CD4-positive, alpha-beta memory T cell (primary cell): ENCODE data around the gene INSYN2B. TPM values are rescaled to one million over a fixed set of nuclear protein-coding genes. Genes with fewer than 3 reads are reported as not detected.
"Not testable (repeated sequence)": the region's sequence is repeated elsewhere in the genome, so short reads cannot be mapped to it uniquely, and the experiment has no call there.

Source experiments
- CTCF ChIA-PET: fragments of 350-600 bp; sonication (Branson Sonifier 250); formaldehyde crosslinking; loops from one replicate; lab custom pipeline; 2021; ENCODE audit warnings: inconsistent platforms; ENCODE audit not compliant: partially characterized antibody; lab: Charles Lee
- POLR2A ChIA-PET: fragments of 350-600 bp; sonication (Branson Sonifier 250); formaldehyde crosslinking; loops from one replicate; lab custom pipeline; 2021; ENCODE audit not compliant: partially characterized antibody; lab: Charles Lee
- DNase-seq, 5 donors: peaks; one replicate each; pipeline versions ENCODE4 v3.0.0 to v3.0.0-alpha.2; 2020 to 2022; ENCODE audit warnings: mixed read lengths in 1 of 5
- H3K27ac ChIP-seq: one replicate; pipeline ENCODE4 v1.7.0; 2013; ENCODE audit warnings: low read depth, low read length
- H3K27me3 ChIP-seq: 2 replicates; pipeline ENCODE4 v1.7.0; 2013; ENCODE audit warnings: mild to moderate bottlenecking, low read length, moderate library complexity; ENCODE audit not compliant: insufficient read depth
- H3K36me3 ChIP-seq: 2 replicates; pipeline ENCODE4 v1.7.0; 2013; ENCODE audit warnings: mild to moderate bottlenecking, low read length, moderate library complexity; ENCODE audit not compliant: insufficient read depth
- H3K4me1 ChIP-seq: 2 replicates; pipeline ENCODE4 v1.7.0; 2013; ENCODE audit warnings: mild to moderate bottlenecking, low read length, moderate library complexity; ENCODE audit not compliant: insufficient read depth
- H3K4me3 ChIP-seq, 2 donors: one replicate each; pipeline ENCODE4 v1.7.0; 2013; ENCODE audit warnings: low read length in 2 of 2, mild to moderate bottlenecking in 1 of 2
- H3K9me3 ChIP-seq, 2 donors: one replicate each; pipeline ENCODE4 v1.7.0; 2013; ENCODE audit warnings: low read length in 2 of 2, control low read depth in 1 of 2; ENCODE audit not compliant: control insufficient read depth in 1 of 2
- H3K27ac Mint-ChIP-seq, 7 donors: one replicate each; pipeline ENCODE4 v1.8.0; 2020 to 2021; ENCODE audit warnings: mixed read lengths in 7 of 7, mild to moderate bottlenecking in 6 of 7, inconsistent platforms in 3 of 7, moderate library complexity in 3 of 7
- H3K27me3 Mint-ChIP-seq, 2 donors: one replicate each; pipeline ENCODE4 v1.8.0; 2020 to 2021; ENCODE audit warnings: mixed read lengths in 2 of 2
- H3K36me3 Mint-ChIP-seq, 2 donors: one replicate each; pipeline ENCODE4 v1.8.0; 2020 to 2021; ENCODE audit warnings: mixed read lengths in 2 of 2, inconsistent platforms in 1 of 2, mild to moderate bottlenecking in 1 of 2
- H3K4me1 Mint-ChIP-seq, 4 donors: one replicate each; pipeline ENCODE4 v1.8.0; 2020 to 2021; ENCODE audit warnings: mixed read lengths in 4 of 4, mild to moderate bottlenecking in 1 of 4
- H3K4me3 Mint-ChIP-seq, 8 donors: one replicate each; pipeline ENCODE4 v1.8.0; 2020 to 2021; ENCODE audit warnings: mixed read lengths in 8 of 8, mild to moderate bottlenecking in 7 of 8, moderate library complexity in 6 of 8, inconsistent platforms in 3 of 8
- H3K9me3 Mint-ChIP-seq, 8 donors: one replicate each; pipeline ENCODE4 v1.8.0; 2020 to 2021; ENCODE audit warnings: mixed read lengths in 8 of 8, mild to moderate bottlenecking in 5 of 8, inconsistent platforms in 3 of 8, moderate library complexity in 1 of 8
- intact Hi-C: fragments of 100-400 bp; cut with micrococcal nuclease; formaldehyde crosslinking; loops from one replicate; pipeline ENCODE4 v1.15.1; 2023
- polyA plus RNA-seq, 2 donors: library from polyadenylated mRNA; unstranded; fragments of 300-500 nt; fragmentation: Illumina TruSeq; gene quantifications; one replicate each; pipeline ENCODE4 v1.2.3, GENCODE V29; 2021
- total RNA-seq, 2 experiments: library from RNA; stranded (reverse); gene quantifications; one replicate each; pipeline ENCODE4 v1.2.3, GENCODE V29; 2021

Gene INSYN2B
- total and polyA plus RNA-seq, 4 experiments from 2014 or later = not detected

- intact Hi-C loops = no loop called here
- Mint-ChIP-seq H3K4me1 (peaks cover 3 to 7% (median 6%) of the 10 kb centered on the region in 4 donors), H3K27ac (no peak overlapping the region), H3K36me3 (peaks cover 24 to 35% of the 10 kb centered on the region in 2 donors), H3K27me3 (no peaks in the 10 kb centered on the region), H3K9me3 (no peaks in the 10 kb centered on the region), H3K4me3 (no peak overlapping the region)
- Histone ChIP-seq H3K4me3 (no peak overlapping the region), H3K27me3 (no peaks in the 10 kb centered on the region), H3K27ac (no peak overlapping the region), H3K4me1 (no peaks in the 10 kb centered on the region), H3K36me3 (no peaks in the 10 kb centered on the region), H3K9me3 (no peaks in the 10 kb centered on the region)
- CTCF ChIA-PET = no interaction called here
- POLR2A ChIA-PET = no interaction called here
- DNase-seq = no peak
These were observed 22.0 kb downstream of the INSYN2B start for GRCh38 chr5:169958278-169958677.

- Histone ChIP-seq H3K4me3 (no peak overlapping the region), H3K36me3 (peaks cover 3% of the 10 kb centered on the region), H3K4me1 (no peaks in the 10 kb centered on the region), H3K27ac (no peak overlapping the region), H3K9me3 (no peaks in the 10 kb centered on the region), H3K27me3 (no peaks in the 10 kb centered on the region)
- Mint-ChIP-seq H3K27ac (no peak overlapping the region), H3K36me3 (peaks cover 24 to 36% of the 10 kb centered on the region in 2 donors), H3K4me3 (no peak overlapping the region), H3K9me3 (no peaks in the 10 kb centered on the region), H3K27me3 (no peaks in the 10 kb centered on the region), H3K4me1 (peaks cover 2 to 7% (median 3%) of the 10 kb centered on the region in 4 donors)
- intact Hi-C loops = no loop called here
- CTCF ChIA-PET = interaction anchor here (0.6 kb wide), 1 partner anchor 10 kb away, joined by 3 read pairs; no protein-coding TSS in a partner anchor
- POLR2A ChIA-PET = no interaction called here
- no peak for DNase-seq
These were observed 23.5 kb downstream of the INSYN2B start for GRCh38 chr5:169956756-169957155.

- no peak overlapping the region for H3K4me3 Mint-ChIP-seq
- H3K9me3 Mint-ChIP-seq = no peaks in the 10 kb centered on the region
- intact Hi-C loops = no loop called here
- H3K9me3 ChIP-seq = no peaks in the 10 kb centered on the region
- H3K36me3 ChIP-seq = peaks cover 6% of the 10 kb centered on the region
- H3K27ac Mint-ChIP-seq = peak overlapping the region in 2 of 7 donors; percentile 15 to 32
- CTCF ChIA-PET = interaction anchor here (0.6 to 0.7 kb wide), 2 partner anchors 27 to 545 kb away, joined by 3 to 4 read pairs; no protein-coding TSS in a partner anchor
- no peak overlapping the region for H3K4me3 ChIP-seq
- H3K36me3 Mint-ChIP-seq = peaks cover 27 to 40% of the 10 kb centered on the region in 2 donors
- H3K4me1 Mint-ChIP-seq = peaks cover under 1 to 7% (median 5%) of the 10 kb centered on the region in 4 donors
- POLR2A ChIA-PET = no interaction called here
- H3K4me1 ChIP-seq = no peaks in the 10 kb centered on the region
- DNase-seq = no peak
- no peak overlapping the region for H3K27ac ChIP-seq
- H3K27me3 ChIP-seq = no peaks in the 10 kb centered on the region
- no peaks in the 10 kb centered on the region for H3K27me3 Mint-ChIP-seq
These were observed 24.2 kb downstream of the INSYN2B start for GRCh38 chr5:169956126-169956525.

GRCh38 chr5:169954786-169955185 is 25.5 kb downstream of the INSYN2B start:
- ChIA-PET CTCF (interaction anchor here (1.1 kb wide), 1 partner anchor 10 kb away, joined by 4 read pairs; no protein-coding TSS in a partner anchor), POLR2A (no interaction called here)
- H3K4me1 Mint-ChIP-seq = peaks cover 0 to 10% (median 7%) of the 10 kb centered on the region in 4 donors
- Histone ChIP-seq H3K4me1 (no peaks in the 10 kb centered on the region), H3K4me3 (no peak overlapping the region), H3K27ac (no peak overlapping the region), H3K27me3 (no peaks in the 10 kb centered on the region), H3K36me3 (peaks cover 7% of the 10 kb centered on the region), H3K9me3 (no peaks in the 10 kb centered on the region)
- peaks cover 28 to 40% of the 10 kb centered on the region in 2 donors for H3K36me3 Mint-ChIP-seq
- no peak for DNase-seq
- intact Hi-C loops = no loop called here
- no peaks in the 10 kb centered on the region for H3K27me3 Mint-ChIP-seq
- no peak overlapping the region for H3K4me3 Mint-ChIP-seq
- H3K9me3 Mint-ChIP-seq = no peaks in the 10 kb centered on the region
- H3K27ac Mint-ChIP-seq = peak overlapping the region in 2 of 7 donors; percentile 49 to 65

- intact Hi-C loops, H3K4me3 Mint-ChIP-seq, DNase-seq, POLR2A ChIA-PET, CTCF ChIA-PET, H3K27me3 ChIP-seq, H3K36me3 ChIP-seq, H3K27ac Mint-ChIP-seq, H3K27me3 Mint-ChIP-seq, H3K9me3 Mint-ChIP-seq, H3K27ac ChIP-seq, H3K4me1 ChIP-seq, H3K4me3 ChIP-seq, H3K9me3 ChIP-seq: not testable (repeated sequence)
- peaks cover 2 to 10% (median 8%) of the 10 kb centered on the region in 4 donors for H3K4me1 Mint-ChIP-seq
- peaks cover 34 to 45% of the 10 kb centered on the region in 2 donors for H3K36me3 Mint-ChIP-seq
These were observed 27.1 kb downstream of the INSYN2B start for GRCh38 chr5:169953196-169953595.

- Histone ChIP-seq H3K27ac (no peak overlapping the region), H3K4me1 (no peaks in the 10 kb centered on the region), H3K27me3 (no peaks in the 10 kb centered on the region), H3K4me3 (no peak overlapping the region), H3K36me3 (peaks cover 7% of the 10 kb centered on the region), H3K9me3 (no peaks in the 10 kb centered on the region)
- no peak overlapping the region for H3K4me3 Mint-ChIP-seq
- no peak overlapping the region for H3K27ac Mint-ChIP-seq
- no peaks in the 10 kb centered on the region for H3K9me3 Mint-ChIP-seq
- H3K4me1 Mint-ChIP-seq = peaks cover 7 to 22% (median 19%) of the 10 kb centered on the region in 4 donors
- ChIA-PET POLR2A (no interaction called here), CTCF (no interaction called here)
- no peak for DNase-seq
- no peaks in the 10 kb centered on the region for H3K27me3 Mint-ChIP-seq
- intact Hi-C loops = no loop called here
- peaks cover 45 to 46% of the 10 kb centered on the region in 2 donors for H3K36me3 Mint-ChIP-seq
These were observed 30.0 kb downstream of the INSYN2B start for GRCh38 chr5:169950333-169950732.

- no peaks in the 10 kb centered on the region for H3K4me1 ChIP-seq
- DNase-seq = no peak
- Mint-ChIP-seq H3K27me3 (no peaks in the 10 kb centered on the region), H3K4me3 (no peak overlapping the region), H3K27ac (peak overlapping the region in 2 of 7 donors; percentile 46 to 75), H3K9me3 (no peaks in the 10 kb centered on the region), H3K4me1 (peaks cover 9 to 28% (median 18%) of the 10 kb centered on the region in 4 donors), H3K36me3 (peaks cover 30 to 46% of the 10 kb centered on the region in 2 donors)
- H3K36me3 ChIP-seq = peaks cover 4% of the 10 kb centered on the region
- no peaks in the 10 kb centered on the region for H3K9me3 ChIP-seq
- intact Hi-C loops = no loop called here
- no peak overlapping the region for H3K27ac ChIP-seq
- no peaks in the 10 kb centered on the region for H3K27me3 ChIP-seq
- ChIA-PET POLR2A (no interaction called here), CTCF (interaction anchor here (0.8 kb wide), 1 partner anchor 10 kb away, joined by 3 read pairs; no protein-coding TSS in a partner anchor)
- H3K4me3 ChIP-seq = no peak overlapping the region
These were observed 33.5 kb downstream of the INSYN2B start for GRCh38 chr5:169946743-169947295.
